Testis (tissue), 3 donors: ENCODE data around the gene ADARB1. TPM values are rescaled to one million over a fixed set of nuclear protein-coding genes. Genes with fewer than 3 reads are reported as not detected.

ENCODE experiments used
- DNase-seq: peaks from one replicate; pipeline ENCODE4 v3.0.0-alpha.2; 2019
- H3K27ac ChIP-seq, 2 donors: fragments of 200-600 bp; sonication (generic); one replicate each; pipeline ENCODE4 v1.5.1; 2019
- H3K27me3 ChIP-seq: fragments of 200-600 bp; sonication (generic); one replicate; pipeline ENCODE4 v1.5.1; 2019
- H3K36me3 ChIP-seq: fragments of 200-600 bp; sonication (generic); one replicate; pipeline ENCODE4 v1.5.1; 2017; ENCODE audit warnings: low read depth; ENCODE audit errors: missing control alignments
- H3K4me1 ChIP-seq: fragments of 200-600 bp; sonication (generic); one replicate; pipeline ENCODE4 v1.5.1; 2019
- H3K4me3 ChIP-seq, 2 donors: fragments of 200-600 bp; sonication (generic); one replicate each; pipeline ENCODE4 v1.5.1; 2017 to 2019
- H3K9me3 ChIP-seq: fragments of 200-600 bp; sonication (generic); one replicate; pipeline ENCODE4 v1.5.1; 2017
- POLR2A ChIP-seq: fragments of 450-650 bp; IDR thresholded peaks from one replicate; pipeline ENCODE4 v1.6.1; 2017; ENCODE audit warnings: antibody characterized with exemption, mild to moderate bottlenecking, moderate library complexity
- WGBS, 2 donors: methylation state at CpG; one replicate each; pipeline ENCODE4 v1.1.5; 2018; 5-methylcytosine and 5-hydroxymethylcytosine counted together
- intact Hi-C: fragments of 100-400 bp; cut with DNase I; formaldehyde crosslinking; loops from one replicate; pipeline ENCODE4 v1.15.1; 2023; ENCODE audit warnings: low total_unique reads
- polyA plus RNA-seq: library from polyadenylated mRNA; stranded (reverse); fragments of 350-450 nt; fragmentation: Illumina TruSeq; extraction: RNeasy Lipid Tissue Mini Kit (QIAGEN cat#74804); gene quantifications from one replicate; pipeline ENCODE4 v1.2.3, GENCODE V29; 2014; ENCODE audit warnings: low read depth, low replicate concordance; ENCODE audit not compliant: insufficient read depth
- total RNA-seq, 2 donors: library from RNA; depleted of rRNA; stranded (reverse); fragments of >200 nt; gene quantifications; one replicate each; pipeline ENCODE4 v1.2.3, GENCODE V29; 2016
- TF ChIP-seq, protein P1 (sequence below), 3 experiments: fragments of 450-650 bp in 2 of 3; fragments of 200-600 bp in 1 of 3; sonication (generic) in 1 of 3; IDR thresholded peaks; one replicate each; pipeline ENCODE4 v1.5.1; 2016 to 2019; ENCODE audit warnings: antibody characterized with exemption in 3 of 3, mild to moderate bottlenecking in 2 of 3, moderate library complexity in 1 of 3

ADARB1 gene
- total and polyA plus RNA-seq, 3 donors from 2014 or later, result 17.6 to 23.0 (median 17.6) TPM

- intact Hi-C loops, result no loop called here
- TF ChIP-seq POLR2A, result no peak
- TF ChIP-seq, protein P1, sequence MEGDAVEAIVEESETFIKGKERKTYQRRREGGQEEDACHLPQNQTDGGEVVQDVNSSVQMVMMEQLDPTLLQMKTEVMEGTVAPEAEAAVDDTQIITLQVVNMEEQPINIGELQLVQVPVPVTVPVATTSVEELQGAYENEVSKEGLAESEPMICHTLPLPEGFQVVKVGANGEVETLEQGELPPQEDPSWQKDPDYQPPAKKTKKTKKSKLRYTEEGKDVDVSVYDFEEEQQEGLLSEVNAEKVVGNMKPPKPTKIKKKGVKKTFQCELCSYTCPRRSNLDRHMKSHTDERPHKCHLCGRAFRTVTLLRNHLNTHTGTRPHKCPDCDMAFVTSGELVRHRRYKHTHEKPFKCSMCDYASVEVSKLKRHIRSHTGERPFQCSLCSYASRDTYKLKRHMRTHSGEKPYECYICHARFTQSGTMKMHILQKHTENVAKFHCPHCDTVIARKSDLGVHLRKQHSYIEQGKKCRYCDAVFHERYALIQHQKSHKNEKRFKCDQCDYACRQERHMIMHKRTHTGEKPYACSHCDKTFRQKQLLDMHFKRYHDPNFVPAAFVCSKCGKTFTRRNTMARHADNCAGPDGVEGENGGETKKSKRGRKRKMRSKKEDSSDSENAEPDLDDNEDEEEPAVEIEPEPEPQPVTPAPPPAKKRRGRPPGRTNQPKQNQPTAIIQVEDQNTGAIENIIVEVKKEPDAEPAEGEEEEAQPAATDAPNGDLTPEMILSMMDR (IDR thresholded peaks at IDR 0.05), result no peak
- H3K36me3 ChIP-seq, result no peaks in the 10 kb centered on the region
- H3K4me1 ChIP-seq, result no peaks in the 10 kb centered on the region
- H3K9me3 ChIP-seq, result no peaks in the 10 kb centered on the region
- H3K27me3 ChIP-seq, result no peaks in the 10 kb centered on the region
- no peak for DNase-seq
- no peak overlapping the region for H3K27ac ChIP-seq
- no peak overlapping the region for H3K4me3 ChIP-seq
- 84 to 88% methylated on average over 11 of the region's 11 CpGs for WGBS, 2 donors
Measured at GRCh38 chr21:45048026-45048698, 26.2 kb upstream of the ADARB1 start.

- intact Hi-C loops, result no loop called here
- H3K4me3 ChIP-seq, result no peak overlapping the region
Measured at GRCh38 chr21:45048968-45049367, 25.4 kb upstream of the ADARB1 start.

DNA sequence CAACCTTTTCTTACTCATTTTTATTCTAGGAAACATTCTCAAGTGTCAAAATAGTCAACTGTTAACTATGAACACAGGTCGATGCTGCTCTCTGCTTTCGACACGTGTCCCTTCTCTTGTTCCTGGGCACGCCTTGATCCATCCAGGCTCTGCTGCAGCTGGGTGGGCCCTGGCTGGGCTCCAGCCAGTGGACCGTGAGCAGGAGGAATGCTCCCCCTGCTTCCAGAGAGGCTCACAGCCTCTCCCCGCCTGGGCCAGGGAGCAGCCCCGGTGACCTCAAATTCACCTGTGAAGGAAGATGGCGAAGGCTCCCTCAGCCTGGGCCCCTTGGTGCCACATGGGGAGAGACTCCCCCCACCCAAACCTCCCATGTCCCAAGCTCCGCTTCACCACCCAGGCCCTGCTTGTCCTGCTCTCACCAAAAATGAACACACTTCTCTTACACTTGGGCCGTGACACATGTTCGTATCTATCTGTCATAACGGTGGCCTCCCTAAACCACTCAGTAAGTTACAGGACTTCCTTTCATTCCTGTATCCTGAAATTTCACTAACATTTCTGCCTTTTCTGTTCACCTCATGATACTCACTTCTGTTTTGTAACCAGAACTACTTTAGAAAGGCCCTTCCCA is 24.6 kb upstream of the ADARB1 start:
- H3K4me1 ChIP-seq, result no peaks in the 10 kb centered on the region
- no peak overlapping the region for H3K27ac ChIP-seq
- 78 to 89% methylated on average over 12 of the region's 12 CpGs for WGBS, 2 donors

More at GRCh38 chr21:45048968-45049367, 25.4 kb upstream of the ADARB1 start:
- no peak for DNase-seq
- no peak for TF ChIP-seq POLR2A
- TF ChIP-seq, protein P1 (IDR thresholded peaks at IDR 0.05), result no peak
- 74 to 77% methylated on average over 7 of the region's 7 CpGs for WGBS, 2 donors
- Histone ChIP-seq H3K9me3 (no peaks in the 10 kb centered on the region), H3K4me1 (no peaks in the 10 kb centered on the region), H3K27me3 (no peaks in the 10 kb centered on the region), H3K36me3 (no peaks in the 10 kb centered on the region), H3K27ac (no peak overlapping the region)

GRCh38 chr21:45050345-45050796 is 24.0 kb upstream of the ADARB1 start:
- H3K27me3 ChIP-seq, result no peaks in the 10 kb centered on the region
- 77 to 84% methylated on average over 12 to 14 of the region's 14 CpGs for WGBS, 2 donors
- no peaks in the 10 kb centered on the region for H3K36me3 ChIP-seq
- H3K4me3 ChIP-seq, result no peak overlapping the region
- intact Hi-C loops, result no loop called here
- H3K9me3 ChIP-seq, result no peaks in the 10 kb centered on the region
- DNase-seq, result no peak
- H3K4me1 ChIP-seq, result no peaks in the 10 kb centered on the region
- TF ChIP-seq, protein P1 (IDR thresholded peaks at IDR 0.05), result no peak
- no peak for TF ChIP-seq POLR2A
- no peak overlapping the region for H3K27ac ChIP-seq

More for the DNA sequence above, 24.6 kb upstream of the ADARB1 start:
- no peaks in the 10 kb centered on the region for H3K9me3 ChIP-seq
- H3K4me3 ChIP-seq, result no peak overlapping the region
- no peaks in the 10 kb centered on the region for H3K36me3 ChIP-seq
- TF ChIP-seq, protein P1 (IDR thresholded peaks at IDR 0.05), result no peak
- no peak for TF ChIP-seq POLR2A
- DNase-seq, result no peak
- H3K27me3 ChIP-seq, result no peaks in the 10 kb centered on the region
- intact Hi-C loops, result no loop called here
